Mammary epithelial cell (primary cell): ENCODE measurements around the gene MARCKSL1.

Experiments used
- EZH2 ChIP-seq: IDR thresholded peaks from 2 replicates; pipeline ENCODE4 v1.6.1; 2012; ENCODE audit warnings: low read length, inconsistent platforms, borderline replicate concordance
- TF ChIP-seq, protein P1 (sequence below), 2 donors: IDR thresholded peaks in 1 of 2; conservative IDR thresholded peaks in 1 of 2; 2 replicates each; pipeline ENCODE4 v1.5.1; 2011 to 2012; ENCODE audit warnings: inconsistent platforms in 2 of 2, low read length in 2 of 2, mild to moderate bottlenecking in 2 of 2, control low read depth in 1 of 2, low read depth in 1 of 2; ENCODE audit not compliant: insufficient read depth in 1 of 2; ENCODE audit errors: extremely low read depth in 1 of 2

DNA sequence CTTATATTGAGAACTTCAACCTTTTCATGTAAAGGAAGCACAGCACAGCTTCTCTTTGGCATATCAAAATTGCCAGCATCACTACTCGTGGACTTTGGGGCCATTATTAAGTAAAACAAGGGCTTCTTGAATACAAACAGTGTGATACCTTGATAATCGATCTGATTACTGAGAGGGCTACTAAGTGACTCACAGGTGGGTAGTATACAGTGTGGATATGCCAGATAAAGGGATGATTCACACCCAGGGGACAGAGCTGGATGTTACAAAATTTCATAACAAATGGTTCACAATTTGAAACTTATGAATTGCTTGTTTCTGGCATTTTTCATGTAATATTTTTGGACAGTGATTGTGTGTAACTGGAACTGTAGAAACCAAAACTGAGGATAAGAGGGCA is 28.7 kb downstream of the MARCKSL1 start:
- TF ChIP-seq, protein P1, sequence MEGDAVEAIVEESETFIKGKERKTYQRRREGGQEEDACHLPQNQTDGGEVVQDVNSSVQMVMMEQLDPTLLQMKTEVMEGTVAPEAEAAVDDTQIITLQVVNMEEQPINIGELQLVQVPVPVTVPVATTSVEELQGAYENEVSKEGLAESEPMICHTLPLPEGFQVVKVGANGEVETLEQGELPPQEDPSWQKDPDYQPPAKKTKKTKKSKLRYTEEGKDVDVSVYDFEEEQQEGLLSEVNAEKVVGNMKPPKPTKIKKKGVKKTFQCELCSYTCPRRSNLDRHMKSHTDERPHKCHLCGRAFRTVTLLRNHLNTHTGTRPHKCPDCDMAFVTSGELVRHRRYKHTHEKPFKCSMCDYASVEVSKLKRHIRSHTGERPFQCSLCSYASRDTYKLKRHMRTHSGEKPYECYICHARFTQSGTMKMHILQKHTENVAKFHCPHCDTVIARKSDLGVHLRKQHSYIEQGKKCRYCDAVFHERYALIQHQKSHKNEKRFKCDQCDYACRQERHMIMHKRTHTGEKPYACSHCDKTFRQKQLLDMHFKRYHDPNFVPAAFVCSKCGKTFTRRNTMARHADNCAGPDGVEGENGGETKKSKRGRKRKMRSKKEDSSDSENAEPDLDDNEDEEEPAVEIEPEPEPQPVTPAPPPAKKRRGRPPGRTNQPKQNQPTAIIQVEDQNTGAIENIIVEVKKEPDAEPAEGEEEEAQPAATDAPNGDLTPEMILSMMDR (conservative IDR thresholded peaks at IDR 0.05 in 1 of 2, IDR thresholded peaks at IDR 0.05 in 1 of 2; ENCODE audit: extremely low read depth in 1 of 2, insufficient read depth in 1 of 2, low read depth in 1 of 2, low read length in 2 of 2), result no peak
- no peak for TF ChIP-seq EZH2
